Measurements from ENCODE around the gene HM13. TPM values are rescaled to one million over a fixed set of nuclear protein-coding genes. Genes with fewer than 3 reads are reported as not detected.
A peak's percentile ranks its signal among the peaks of the same experiment; 100 is the strongest.

The HM13 gene
- total and polyA plus RNA-seq, 2 experiments from 2014 or later: 126 to 150 TPM

GRCh38 chr20:31580706-31581105 lies 66.5 kb downstream of the HM13 start (continued):
- TF ChIP-seq CTCF (conservative IDR thresholded peaks at IDR 0.05; ENCODE audit: low read depth in 2 of 2): no peak
- TF ChIP-seq STAT1 (IDR thresholded peaks at IDR 0.05; ENCODE audit: unreplicated experiment): no peak
- TF ChIP-seq ZNF462 (CRISPR knock-in tag; IDR thresholded peaks at IDR 0.05): no peak
- TF ChIP-seq EZH2 (IDR thresholded peaks at IDR 0.05; ENCODE audit: low read depth, unreplicated experiment): no peak

GRCh38 chr20:31581391-31581790 lies 67.1 kb downstream of the HM13 start:
- Histone ChIP-seq H4K20me1 (replicated peaks; ENCODE audit: insufficient read depth) (no peaks in the 10 kb centered on the region), H2AFZ (peak overlapping the region; percentile 77), H3K4me1 (ENCODE audit: insufficient read depth) (peaks cover 51% of the 10 kb centered on the region), H3K4me2 (peak overlapping the region; percentile 7; the same call in 1 of the 2 replicates), H3K79me2 (replicated peaks; ENCODE audit: insufficient read depth) (no peaks in the 10 kb centered on the region), H3K27me3 (ENCODE audit: insufficient read depth) (no peaks in the 10 kb centered on the region), H3F3A (replicated peaks; ENCODE audit: low read depth) (peaks cover 26% of the 10 kb centered on the region), H3K36me3 (ENCODE audit: insufficient read depth) (no peaks in the 10 kb centered on the region), H3K9me2 (ENCODE audit: insufficient read depth) (no peaks in the 10 kb centered on the region), H3K27ac (ENCODE audit: low read depth) (peak overlapping the region; percentile 95), H3K4me3 (no peak overlapping the region)
- H3K27me3 Mint-ChIP-seq (ENCODE audit: insufficient read depth, low read depth, poor library complexity): peaks cover 14% of the 10 kb centered on the region
- peak; percentile 59 for ATAC-seq
- 0 out of 3 replicates have a peak overlapping the region, but pooled peaks have one; percentile 14 for H3K4me3 Mint-ChIP-seq
- TF ChIP-seq REST (IDR thresholded peaks at IDR 0.05; ENCODE audit: unreplicated experiment) (no peak), ZNF331 (CRISPR knock-in tag; IDR thresholded peaks at IDR 0.05; ENCODE audit: low read depth) (no peak), CREB1 (CRISPR knock-in tag; IDR thresholded peaks at IDR 0.05; ENCODE audit: low read depth) (no peak), STAT1 (IDR thresholded peaks at IDR 0.05; ENCODE audit: unreplicated experiment) (no peak), NANOG (IDR thresholded peaks at IDR 0.05; ENCODE audit: borderline replicate concordance) (no peak), EZH2 (IDR thresholded peaks at IDR 0.05; ENCODE audit: low read depth, unreplicated experiment) (no peak), JUNB (IDR thresholded peaks at IDR 0.05; ENCODE audit: unreplicated experiment) (no peak), CTCF (conservative IDR thresholded peaks at IDR 0.05; ENCODE audit: low read depth in 2 of 2) (no peak), POLR2AphosphoS5 (IDR thresholded peaks at IDR 0.05; ENCODE audit: low read depth) (no peak; the same call in 1 of the 2 replicates), ZNF114 (CRISPR knock-in tag; IDR thresholded peaks at IDR 0.05) (no peak)
- peak overlapping the region; percentile 70 for H3K27ac Mint-ChIP-seq
- DNase-seq (ENCODE audit: low spot score): peak; percentile 72
- H3K36me3 Mint-ChIP-seq (ENCODE audit: low read depth): peaks cover 24% of the 10 kb centered on the region
- H3K9me3 Mint-ChIP-seq: peaks cover 12% of the 10 kb centered on the region
- peaks cover 55% of the 10 kb centered on the region for H3K4me1 Mint-ChIP-seq

All from GM23338 (cell line).